HEK293T (cell line): ENCODE measurements around the gene GTF2H4.

Experiments used
- CTCF ChIA-PET: fragments of 350-600 bp; formaldehyde crosslinking; extraction: SDS; loops from one replicate; lab custom pipeline; 2021; ENCODE audit warnings: antibody characterized with exemption, inconsistent platforms; lab: Yijun Ruan, JAX
- POLR2A ChIA-PET: fragments of 350-600 bp; formaldehyde crosslinking; extraction: SDS; loops from one replicate; lab custom pipeline; 2020; ENCODE audit warnings: antibody characterized with exemption, inconsistent platforms; lab: Yijun Ruan, JAX
- DNase-seq: peaks from one replicate; pipeline ENCODE4 v3.0.0; 2012; ENCODE audit warnings: mixed read lengths; ENCODE audit errors: extremely low spot score
- ARNT ChIP-seq: fragments of 450-650 bp; IDR thresholded peaks from 2 replicates; pipeline ENCODE4 v1.6.1; 2017; ENCODE audit warnings: mild to moderate bottlenecking
- BHLHE40 ChIP-seq: fragments of 450-650 bp; IDR thresholded peaks from 2 replicates; pipeline ENCODE4 v1.6.1; 2016; ENCODE audit warnings: mild to moderate bottlenecking, moderate library complexity, borderline replicate concordance
- CTBP1 ChIP-seq: fragments of 450-650 bp; IDR thresholded peaks from 2 replicates; pipeline ENCODE4 v1.6.1; 2016; ENCODE audit warnings: borderline replicate concordance
- ELF4 ChIP-seq: fragments of 450-650 bp; IDR thresholded peaks from 2 replicates; pipeline ENCODE4 v1.6.1; 2017; ENCODE audit warnings: antibody characterized with exemption
- FOXA1 ChIP-seq: fragments of 450-650 bp; IDR thresholded peaks from 2 replicates; pipeline ENCODE4 v1.6.1; 2016; ENCODE audit warnings: mild to moderate bottlenecking
- FOXK2 ChIP-seq: fragments of 450-650 bp; IDR thresholded peaks from 2 replicates; pipeline ENCODE4 v1.6.1; 2016; ENCODE audit warnings: mild to moderate bottlenecking
- FOXM1 ChIP-seq: fragments of 450-650 bp; IDR thresholded peaks from 2 replicates; pipeline ENCODE4 v1.6.1; 2017; ENCODE audit warnings: mild to moderate bottlenecking, borderline replicate concordance
- HDGF ChIP-seq: fragments of 450-650 bp; IDR thresholded peaks from 2 replicates; pipeline ENCODE4 v1.6.1; 2017; ENCODE audit warnings: antibody characterized with exemption, borderline replicate concordance
- L3MBTL2 ChIP-seq: fragments of 450-650 bp; conservative IDR thresholded peaks from 2 replicates; pipeline ENCODE4 v1.6.1; 2016; ENCODE audit warnings: mild to moderate bottlenecking
- LEF1 ChIP-seq: fragments of 450-650 bp; IDR thresholded peaks from 2 replicates; pipeline ENCODE4 v1.6.1; 2017; ENCODE audit warnings: mild to moderate bottlenecking, borderline replicate concordance
- NFRKB ChIP-seq: fragments of 450-650 bp; IDR thresholded peaks from 2 replicates; pipeline ENCODE4 v1.6.1; 2016; ENCODE audit warnings: mild to moderate bottlenecking, moderate library complexity
- SP1 ChIP-seq: fragments of 450-650 bp; IDR thresholded peaks from 2 replicates; pipeline ENCODE4 v1.6.1; 2017
- SUZ12 ChIP-seq: fragments of 450-650 bp; IDR thresholded peaks from 2 replicates; pipeline ENCODE4 v1.6.1; 2016; ENCODE audit warnings: mild to moderate bottlenecking
- TARDBP ChIP-seq: fragments of 450-650 bp; IDR thresholded peaks from 2 replicates; pipeline ENCODE4 v1.6.1; 2016
- ZNF384 ChIP-seq: fragments of 450-650 bp; IDR thresholded peaks from 2 replicates; pipeline ENCODE4 v1.6.1; 2016
- TF ChIP-seq, protein P1 (sequence below): fragments of 450-650 bp; IDR thresholded peaks from 2 replicates; pipeline ENCODE4 v1.6.1; 2016

GTF2H4 gene

DNA sequence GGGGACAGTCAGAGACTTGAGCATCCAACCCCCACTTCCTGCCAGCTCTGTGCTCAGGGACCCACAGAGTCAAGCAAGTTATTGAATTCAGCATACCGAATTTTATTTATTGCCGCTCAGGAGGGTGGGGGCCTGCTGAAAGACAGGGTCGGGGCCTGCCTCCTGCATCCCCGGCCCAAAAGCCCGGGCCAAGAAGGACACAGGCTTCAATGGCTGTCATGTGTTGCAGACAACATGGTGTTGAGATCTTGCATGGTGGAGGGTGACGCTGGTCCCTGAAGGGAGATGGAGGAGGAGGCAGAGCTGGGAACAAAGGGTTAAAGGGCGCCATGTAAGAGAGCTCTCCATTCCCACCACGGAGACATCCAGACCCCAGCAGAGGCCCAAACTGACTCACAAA, 23.3 kb downstream of the GTF2H4 start:
- DNase-seq, result no peak
- ChIA-PET CTCF (interaction anchor here (1.0 kb wide), 1 partner anchor 11 kb away, joined by 7 read pairs; no protein-coding TSS in a partner anchor), POLR2A (no interaction called here)
- no peak for TF ChIP-seq L3MBTL2
- no peak for TF ChIP-seq ZNF384
- TF ChIP-seq HDGF, result no peak
- no peak for TF ChIP-seq NFRKB
- no peak for TF ChIP-seq TARDBP
- TF ChIP-seq LEF1, result no peak

DNA sequence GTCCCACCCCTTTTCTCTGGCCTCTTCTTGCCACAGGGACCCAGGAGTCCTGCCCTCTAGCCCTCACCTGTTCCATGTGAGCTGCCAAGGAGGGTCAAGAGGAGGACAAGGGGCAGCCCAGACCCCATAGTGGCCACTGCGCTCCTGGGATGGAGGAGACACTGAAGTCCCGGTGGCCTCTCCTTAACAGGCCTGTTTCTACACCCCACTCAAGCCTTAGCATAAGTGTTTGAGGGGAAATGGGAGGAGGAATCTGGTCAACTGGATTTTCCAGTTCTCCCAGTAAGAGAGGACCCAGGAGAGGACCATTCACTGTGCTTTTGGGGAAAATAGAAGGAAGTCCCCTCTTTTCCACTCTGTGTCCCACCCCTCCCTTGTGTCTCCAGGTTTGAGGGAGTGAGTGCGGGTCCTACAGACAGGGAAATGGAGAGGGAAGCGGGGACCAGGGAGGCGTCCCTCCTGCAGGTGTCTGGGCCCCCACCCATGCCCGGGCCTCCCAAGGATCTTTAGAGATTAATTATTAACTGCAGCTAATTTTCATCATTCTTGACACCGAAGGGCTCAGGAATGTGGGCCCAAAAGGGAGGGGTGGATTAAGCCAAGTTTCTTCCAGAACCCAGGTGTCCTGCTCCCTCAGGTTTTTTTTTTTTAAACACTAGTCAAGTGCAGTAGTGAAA, 24.1 kb downstream of the GTF2H4 start, which contains the start of gene SFTA2:
TSS of gene SFTA2 (minus strand) at position 202 of the 677 bp plus-strand sequence. CDS start at position 128, 74 bp downstream.
- POLR2A ChIA-PET, result no interaction called here
- TF ChIP-seq, protein P1, sequence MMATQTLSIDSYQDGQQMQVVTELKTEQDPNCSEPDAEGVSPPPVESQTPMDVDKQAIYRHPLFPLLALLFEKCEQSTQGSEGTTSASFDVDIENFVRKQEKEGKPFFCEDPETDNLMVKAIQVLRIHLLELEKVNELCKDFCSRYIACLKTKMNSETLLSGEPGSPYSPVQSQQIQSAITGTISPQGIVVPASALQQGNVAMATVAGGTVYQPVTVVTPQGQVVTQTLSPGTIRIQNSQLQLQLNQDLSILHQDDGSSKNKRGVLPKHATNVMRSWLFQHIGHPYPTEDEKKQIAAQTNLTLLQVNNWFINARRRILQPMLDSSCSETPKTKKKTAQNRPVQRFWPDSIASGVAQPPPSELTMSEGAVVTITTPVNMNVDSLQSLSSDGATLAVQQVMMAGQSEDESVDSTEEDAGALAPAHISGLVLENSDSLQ, result no peak
- no peak for TF ChIP-seq FOXA1
- TF ChIP-seq HDGF, result no peak
- CTCF ChIA-PET, result interaction anchor here (1.0 kb wide), 1 partner anchor 10 kb away, joined by 7 read pairs; no protein-coding TSS in a partner anchor
- no peak for DNase-seq

DNA sequence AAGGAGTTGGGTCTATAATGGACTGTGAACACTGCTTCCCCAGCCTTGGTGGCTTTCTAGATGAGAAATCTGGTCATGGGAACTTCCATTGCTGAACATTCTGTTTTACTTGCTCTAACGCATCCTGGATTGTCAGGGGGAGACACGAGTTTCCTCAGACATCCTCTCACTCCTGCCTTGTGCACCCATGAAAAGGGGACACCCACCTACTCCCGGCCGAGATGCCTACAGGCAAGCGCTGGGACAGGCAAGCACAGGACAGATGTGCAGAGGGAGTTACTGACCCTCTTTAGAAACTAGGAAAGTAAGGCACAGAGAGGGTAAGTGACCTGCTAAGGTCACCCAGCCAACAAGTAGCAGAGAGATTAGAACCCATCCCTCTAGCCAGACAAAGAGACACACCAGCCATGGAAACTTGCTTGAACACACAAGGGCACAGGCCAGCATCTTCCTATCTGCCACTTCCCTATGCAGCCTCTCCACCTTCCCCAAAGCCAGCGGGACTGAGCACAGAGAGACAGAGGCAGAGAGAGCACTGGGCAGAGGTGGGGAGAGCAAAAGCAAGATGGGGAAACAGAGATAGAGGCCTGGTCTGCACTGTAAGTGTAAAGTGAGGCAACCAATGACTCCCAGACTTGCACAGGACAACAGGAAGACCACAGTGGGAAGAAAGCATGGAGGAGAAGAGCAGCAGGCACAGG, 24.8 kb downstream of the GTF2H4 start:
- ChIA-PET CTCF (no interaction called here), POLR2A (no interaction called here)
- TF ChIP-seq, protein P1, result no peak
- TF ChIP-seq ARNT (no peak), NFRKB (no peak)

DNA sequence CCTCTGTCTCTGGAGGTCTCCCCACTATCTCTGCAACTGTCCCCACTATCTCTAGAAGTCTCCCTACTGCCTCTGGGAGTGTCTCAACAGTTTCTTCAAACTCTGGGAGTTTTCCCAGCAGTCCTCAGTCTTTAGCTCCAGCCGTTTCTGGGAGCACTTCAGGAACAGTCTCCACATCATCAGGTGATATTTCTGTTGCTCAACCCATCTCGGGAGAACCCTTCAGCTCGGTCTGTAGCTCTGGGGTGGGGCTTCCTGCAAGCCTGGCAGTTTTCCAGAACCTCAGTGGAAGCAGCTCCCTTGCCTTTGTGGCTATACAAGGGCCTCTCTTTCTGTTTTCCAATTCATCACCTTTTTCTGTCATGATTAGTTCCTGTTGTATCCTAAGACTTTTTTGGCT, 27.0 kb downstream of the GTF2H4 start:
- DNase-seq, result no peak
- CTCF ChIA-PET, result interaction anchor here (0.6 to 0.7 kb wide), 2 partner anchors 8 to 152 kb away, joined by 3 to 8 read pairs; no protein-coding TSS in a partner anchor
- POLR2A ChIA-PET, result no interaction called here
- TF ChIP-seq, protein P1, result no peak
- TF ChIP-seq FOXA1 (no peak), FOXK2 (no peak), ELF4 (no peak), NFRKB (no peak)

More for the DNA sequence above, 24.8 kb downstream of the GTF2H4 start:
- no peak for DNase-seq

DNA sequence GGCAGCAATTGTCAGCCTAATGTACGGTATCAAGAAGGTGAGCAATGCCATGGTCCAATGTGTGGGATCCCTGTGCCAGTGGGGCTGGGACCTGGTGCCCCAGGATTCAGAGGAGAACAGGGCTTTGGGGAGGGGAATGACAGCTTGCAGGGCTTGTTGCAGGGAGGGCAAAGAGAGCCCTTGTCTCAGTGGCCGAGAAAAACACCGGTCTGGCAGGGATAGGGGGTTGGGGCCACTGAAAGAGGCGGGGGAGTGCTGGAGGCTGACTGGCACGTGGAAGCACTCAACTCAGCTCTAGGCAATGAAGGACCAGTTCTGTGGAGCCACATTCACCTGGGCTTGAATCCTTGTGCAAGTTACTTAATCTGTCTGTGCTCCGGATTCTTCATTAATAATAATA, 29.3 kb downstream of the GTF2H4 start:
- POLR2A ChIA-PET, result interaction anchor here (1.0 to 1.9 kb wide), 2 partner anchors 18 to 23 kb away, joined by 3 to 5 read pairs; partner anchors contain the start of gene VARS2
- CTCF ChIA-PET, result no interaction called here
- DNase-seq, result no peak
- TF ChIP-seq L3MBTL2 (no peak), FOXM1 (no peak), FOXK2 (no peak), LEF1 (no peak), SUZ12 (no peak), ZNF384 (no peak), TARDBP (no peak), CTBP1 (no peak), ARNT (no peak), SP1 (no peak), HDGF (no peak), FOXA1 (no peak), NFRKB (no peak), ELF4 (no peak), BHLHE40 (no peak)
- TF ChIP-seq, protein P1, result no peak

DNA sequence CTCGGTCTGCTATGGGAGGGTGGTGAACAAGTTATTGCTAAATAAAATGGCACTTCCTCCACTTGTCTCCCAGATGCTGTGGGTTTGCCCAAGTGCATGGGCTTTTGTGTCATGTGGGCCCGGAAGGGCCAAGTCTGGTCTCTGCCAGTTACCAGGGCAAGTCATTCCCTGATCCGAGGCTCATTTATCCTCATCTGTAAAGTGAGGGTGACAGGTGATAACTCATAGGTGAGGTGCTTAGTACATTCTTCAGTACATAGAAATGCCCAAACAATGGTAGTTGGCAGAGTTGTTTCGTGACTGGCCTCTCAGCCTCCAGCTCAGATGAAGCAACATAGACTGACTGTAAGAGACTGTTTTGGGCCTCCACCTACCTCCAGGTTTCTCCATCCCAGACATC, 30.7 kb downstream of the GTF2H4 start:
- DNase-seq, result no peak
- CTCF ChIA-PET, result interaction anchor here (0.6 kb wide), 1 partner anchor 521 kb away, joined by 3 read pairs; no protein-coding TSS in a partner anchor
- TF ChIP-seq CTBP1 (no peak), TARDBP (no peak), NFRKB (no peak), FOXM1 (no peak), ARNT (no peak), BHLHE40 (no peak), HDGF (no peak), FOXK2 (no peak), SUZ12 (no peak)
- TF ChIP-seq, protein P1, result no peak
- POLR2A ChIA-PET, result interaction anchor here (1.0 to 1.9 kb wide), 2 partner anchors 17 to 25 kb away, joined by 3 to 5 read pairs; partner anchors contain the start of gene VARS2
